HUDEP-2 (cell line): ENCODE measurements around the gene CRYZ.

Source experiments
- DNase-seq, 76 experiments: peaks; one replicate each; lab custom pipeline; 2025; ENCODE audit not compliant: unreplicated experiment in 76 of 76; lab: John Stamatoyannopoulos, UW

CRYZ gene

GRCh38 chr1:74684301-74684700 lies 48.5 kb downstream of the CRYZ start:
- no peak for DNase-seq

DNA sequence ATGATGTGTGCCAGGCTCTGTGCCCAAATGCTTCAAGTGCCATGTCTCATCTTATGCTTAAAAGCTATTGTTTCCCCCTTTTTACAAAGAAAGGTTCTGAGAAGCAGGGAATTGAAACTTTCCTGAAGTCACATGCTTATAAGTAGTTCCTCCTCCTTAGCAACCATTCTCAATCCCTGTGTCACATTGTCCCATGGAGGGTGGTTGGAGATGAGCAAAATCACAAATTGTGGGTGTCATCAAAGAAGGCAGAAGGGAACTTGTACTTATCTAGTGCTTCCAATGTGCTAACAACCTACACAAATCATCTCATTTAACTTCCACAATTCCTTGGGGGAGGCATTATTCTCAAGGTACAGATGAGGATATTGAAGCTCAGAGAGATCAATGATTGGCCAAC lies 49.2 kb downstream of the CRYZ start:
- DNase-seq = no peak

DNA sequence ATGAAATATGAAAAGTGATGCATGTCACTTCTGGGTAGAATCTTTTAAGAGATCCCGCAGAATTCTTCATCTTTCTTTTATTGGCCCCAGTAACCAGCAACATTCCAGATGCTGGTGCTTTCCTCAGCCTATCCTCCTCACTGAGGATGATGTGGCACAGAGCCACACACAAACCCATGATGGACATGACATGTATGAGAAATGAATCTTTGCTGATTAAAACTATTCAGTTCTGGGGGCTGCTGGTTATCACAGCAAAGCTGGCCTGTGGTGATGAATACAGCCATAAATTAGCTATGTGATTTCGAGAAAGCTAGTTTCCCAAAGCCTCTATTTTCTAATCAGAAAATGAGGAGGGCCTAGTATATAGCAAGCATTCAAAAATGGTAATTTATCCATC lies 51.0 kb downstream of the CRYZ start:
- no peak for DNase-seq

- no peak for DNase-seq
Observed at GRCh38 chr1:74681449-74681848, 51.4 kb downstream of the CRYZ start.

DNA sequence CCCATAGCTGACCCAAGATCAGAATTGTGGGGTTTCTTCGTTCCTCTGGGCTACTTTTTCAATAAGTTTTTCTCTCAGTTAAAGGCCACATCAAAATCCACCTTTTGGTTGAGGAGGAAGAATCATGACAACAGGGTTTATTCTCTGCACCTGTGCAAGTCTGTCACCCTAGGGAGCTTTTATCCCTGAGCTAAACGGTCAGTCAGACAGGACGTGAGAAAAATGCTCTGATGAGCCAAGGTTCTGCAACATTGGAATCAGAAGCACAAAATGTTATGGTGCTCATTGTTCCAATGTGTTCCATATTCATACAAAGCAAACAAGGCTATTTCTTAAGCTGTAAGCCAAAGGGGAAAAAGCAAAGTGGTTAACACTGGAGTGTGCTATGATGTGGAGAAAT lies 51.8 kb downstream of the CRYZ start:
- DNase-seq = no peak

- no peak for DNase-seq
Observed at GRCh38 chr1:74679811-74680210, 53.0 kb downstream of the CRYZ start.

DNA sequence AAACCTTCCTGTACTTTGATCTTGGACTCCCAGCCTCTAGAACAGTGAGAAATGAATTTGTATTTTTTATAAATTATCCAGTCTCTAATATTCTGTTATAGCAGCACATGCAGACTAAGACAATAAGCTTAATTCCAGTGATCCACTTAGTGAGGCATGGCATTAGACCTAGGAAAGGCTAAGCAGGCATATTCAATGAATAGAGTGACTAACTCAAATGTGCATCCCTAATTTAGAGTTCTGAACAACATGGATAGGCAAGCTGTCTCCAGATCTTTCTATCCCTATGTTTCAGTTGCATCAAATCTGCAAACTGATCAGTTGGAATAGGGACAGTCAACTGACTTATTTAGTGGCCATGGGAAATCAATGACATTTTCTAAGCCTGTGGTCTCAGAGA lies 54.9 kb downstream of the CRYZ start:
- DNase-seq = no peak

DNA sequence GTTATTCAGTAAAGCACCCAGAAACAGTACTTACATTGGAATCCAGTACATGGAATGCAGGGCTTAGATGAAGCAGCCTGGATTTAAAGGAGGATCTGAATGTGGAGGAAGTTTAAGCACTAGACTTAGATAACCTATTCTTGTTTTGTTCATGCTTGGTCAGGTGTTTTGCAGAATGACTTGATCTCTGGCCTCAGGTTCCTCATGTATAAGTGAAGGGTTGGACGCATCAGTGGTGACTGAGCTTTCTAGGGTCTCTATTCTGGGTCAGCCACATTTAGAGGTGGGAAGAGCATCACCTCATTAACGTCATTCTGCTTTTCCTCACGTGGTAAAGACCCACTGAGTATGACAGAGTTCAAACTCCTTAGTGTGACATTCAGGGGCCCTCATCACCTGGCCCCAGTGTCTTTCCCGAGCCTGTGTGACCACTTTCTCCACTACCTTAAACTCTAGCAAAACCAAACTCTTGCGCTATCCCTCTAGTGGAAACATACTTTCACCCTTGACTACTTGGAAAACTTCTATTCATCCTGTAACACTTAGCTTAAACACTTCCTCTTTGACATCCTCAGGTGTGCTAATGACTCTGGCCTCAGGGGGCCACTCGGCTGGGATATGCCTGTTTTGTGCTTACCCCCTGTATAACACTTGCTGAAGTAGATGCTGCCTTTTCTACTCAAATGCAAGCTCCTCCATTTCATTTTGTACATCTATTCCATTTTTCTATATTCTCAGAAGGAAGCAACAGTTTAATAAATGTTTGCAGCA lies 58.4 kb downstream of the CRYZ start:
- no peak for DNase-seq

DNA sequence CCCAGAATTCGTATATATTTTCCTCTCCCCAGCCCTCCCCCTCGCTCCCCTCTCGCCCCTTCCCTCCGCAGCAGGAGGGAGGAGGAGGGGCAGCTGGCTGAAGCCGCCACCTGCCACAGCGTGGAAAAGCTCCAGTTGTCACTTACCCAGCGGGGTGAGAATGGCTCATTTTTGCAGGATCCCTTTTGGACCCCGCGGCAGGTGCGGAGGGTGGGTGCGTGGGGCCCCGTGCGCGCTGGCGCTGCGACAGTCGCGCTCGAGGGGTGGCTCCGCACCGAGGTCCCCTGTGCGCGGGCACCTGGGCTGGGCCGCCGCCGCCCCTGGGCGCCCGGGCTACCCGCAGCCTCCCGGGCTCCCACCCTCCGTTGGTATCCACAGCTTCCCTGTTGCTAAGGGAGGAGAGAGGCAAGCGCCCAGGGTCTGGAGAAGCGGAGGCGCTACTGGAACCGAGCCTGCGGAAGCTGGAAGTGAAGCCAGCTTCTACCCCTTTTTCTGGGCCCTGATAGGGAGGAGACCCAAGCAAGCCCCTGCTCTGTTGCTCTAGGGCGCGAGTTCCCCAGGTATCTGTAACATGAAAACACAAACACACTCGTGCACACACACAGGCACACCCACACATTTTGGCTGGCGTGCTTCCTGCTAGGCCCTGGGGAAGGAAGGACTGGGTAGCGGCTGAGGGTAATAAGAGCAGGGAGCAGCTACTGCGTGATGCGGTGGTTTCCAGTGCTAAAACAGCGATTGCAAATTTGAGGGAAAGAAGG lies 59.3 kb downstream of the CRYZ start, which contains the start of gene ERICH3:
TSS of gene ERICH3 (minus strand) at position 442 of the 761 bp plus-strand sequence. CDS start at position 169, 273 bp downstream.
- DNase-seq = no peak

GRCh38 chr1:74670866-74671265 lies 62.0 kb downstream of the CRYZ start:
- DNase-seq = peak in 24 of 76 experiments; percentile 2 to 79 (median 28)
